ENCODE data around the gene P3H1. TPM values are rescaled to one million over a fixed set of nuclear protein-coding genes. Genes with fewer than 3 reads are reported as not detected.
"Not testable (repeated sequence)": the region's sequence is repeated elsewhere in the genome, so short reads cannot be mapped to it uniquely, and the experiment has no call there.

Gene P3H1
- total RNA-seq, 1 experiment from 2014 or later = 184 TPM

DNA sequence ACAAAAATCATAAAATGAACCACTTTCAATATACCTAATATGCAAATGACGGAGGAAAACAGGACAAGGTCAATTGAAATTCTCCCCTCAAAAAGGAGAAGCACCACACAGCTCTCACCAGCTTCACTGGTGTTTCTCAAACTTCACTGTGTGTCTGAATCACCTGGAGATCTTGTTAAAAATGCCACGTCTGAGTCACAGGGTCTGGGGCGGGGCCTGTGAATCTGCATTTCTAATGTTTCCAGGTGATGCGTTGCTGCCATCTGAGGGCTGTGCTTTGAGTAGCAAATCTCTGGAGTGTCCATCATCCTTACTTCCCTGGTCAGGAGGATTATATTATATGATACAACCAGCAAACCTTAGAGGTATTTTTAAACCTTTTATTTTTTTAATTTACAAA is 35.8 kb downstream of the P3H1 start:
- DNase-seq (ENCODE audit: low spot score) = peak; percentile 44

DNA sequence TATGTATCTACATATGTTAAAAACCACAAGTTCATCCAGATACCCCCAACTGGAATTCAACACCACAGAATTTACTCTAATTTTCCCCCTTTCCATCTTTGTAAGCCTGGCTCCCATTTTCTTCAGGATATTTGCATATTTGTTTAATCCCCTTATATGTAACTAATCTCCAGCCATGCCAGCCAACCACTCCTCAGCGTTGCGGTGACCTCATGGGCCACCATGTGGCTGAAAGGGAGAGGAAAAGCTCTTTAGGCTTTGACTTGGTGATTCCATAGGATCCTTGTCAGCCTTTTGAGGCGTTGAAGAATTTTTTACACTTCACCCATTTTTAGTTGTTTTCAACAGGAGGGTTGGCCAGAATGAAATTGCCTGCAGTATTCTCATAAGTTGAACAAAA is 36.8 kb downstream of the P3H1 start:
- peak; percentile 3 for DNase-seq (ENCODE audit: low spot score)

DNA sequence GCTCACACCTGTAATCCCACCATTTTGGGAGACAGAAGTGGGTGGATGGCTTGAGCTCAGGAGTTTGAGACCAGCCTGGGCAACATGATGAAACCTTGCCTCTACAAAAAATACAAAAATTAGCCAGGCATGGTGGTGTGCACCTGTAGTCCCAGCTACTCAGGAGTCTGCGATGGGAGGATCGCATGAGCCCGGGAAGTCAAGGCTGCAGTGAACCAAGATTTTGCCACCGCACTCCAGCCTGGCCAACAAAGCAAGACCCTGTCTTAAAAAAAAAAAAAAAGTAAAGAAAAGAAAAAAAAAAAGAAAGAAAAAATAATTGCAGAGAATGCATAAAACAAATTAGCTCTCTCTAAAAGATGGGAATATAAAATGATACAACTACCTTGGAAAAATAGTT is 41.0 kb downstream of the P3H1 start:
- not testable (repeated sequence) for DNase-seq (ENCODE audit: low spot score)

DNA sequence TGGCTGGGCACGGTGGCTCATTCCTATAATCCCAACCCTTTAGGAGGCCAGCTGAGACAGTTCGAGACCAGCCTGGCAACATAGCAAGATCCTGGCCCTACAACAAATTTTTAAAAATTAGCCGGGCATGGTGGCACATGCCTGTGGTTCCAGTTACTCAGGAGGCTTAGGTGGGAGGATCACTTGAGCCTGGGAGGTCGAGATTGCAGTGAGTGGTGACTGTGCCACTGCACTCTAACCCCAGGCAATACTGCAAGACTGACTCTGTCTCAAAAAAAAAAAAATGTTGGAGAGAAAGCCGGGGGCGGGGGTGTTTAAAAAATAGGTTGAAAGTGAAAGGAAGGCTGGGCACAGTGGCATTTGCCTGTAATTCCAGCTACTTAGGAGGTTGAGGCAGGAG is 43.3 kb downstream of the P3H1 start:
- DNase-seq (ENCODE audit: low spot score) = no peak

- DNase-seq (ENCODE audit: low spot score) = not testable (repeated sequence)
These were observed 44.4 kb downstream of the P3H1 start for GRCh38 chr1:42722403-42722802.

- no peak for DNase-seq (ENCODE audit: low spot score)
These were observed 44.9 kb downstream of the P3H1 start for GRCh38 chr1:42721926-42722325.

DNA sequence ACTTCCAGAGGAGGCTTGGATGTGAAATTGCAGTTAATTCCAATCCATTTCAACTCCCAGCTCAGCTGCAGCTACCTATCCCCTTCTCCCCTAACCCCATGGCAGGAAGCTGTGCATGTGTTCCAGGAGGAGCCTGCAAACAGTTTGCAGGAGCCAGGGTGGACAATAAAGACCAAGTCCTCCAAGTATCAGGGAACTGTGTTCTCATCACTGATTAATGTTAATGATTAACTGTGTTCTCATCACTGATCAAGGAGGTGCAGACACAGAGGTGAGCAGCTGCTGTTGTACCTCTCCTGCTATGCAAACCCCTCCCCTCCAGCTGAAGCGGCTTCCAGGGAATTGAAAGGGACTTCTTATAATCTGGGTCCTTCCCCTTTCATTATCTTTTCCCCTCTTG is 46.0 kb downstream of the P3H1 start:
- DNase-seq (ENCODE audit: low spot score) = no peak

DNA sequence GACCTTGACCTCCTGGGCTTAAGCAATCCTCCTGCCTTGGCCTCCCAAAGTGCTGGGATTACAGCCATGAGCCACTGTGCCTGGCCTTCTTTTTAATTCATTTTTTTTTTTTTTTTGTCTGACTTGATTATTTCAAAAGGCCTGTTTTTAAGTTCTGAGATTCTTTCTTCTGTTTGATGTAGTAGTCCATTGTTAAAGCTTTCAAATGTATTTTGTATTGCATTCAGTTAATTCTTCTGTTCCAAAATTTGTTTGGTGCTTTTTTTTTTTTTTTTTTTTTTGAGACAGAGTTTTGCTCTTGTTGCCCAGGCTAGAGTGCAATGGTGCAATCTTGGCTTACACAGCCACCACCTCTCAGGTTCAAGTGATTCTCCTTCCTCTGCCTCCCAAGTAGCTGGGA is 52.4 kb downstream of the P3H1 start:
- DNase-seq (ENCODE audit: low spot score) = not testable (repeated sequence)

- DNase-seq (ENCODE audit: low spot score) = no peak
These were observed 53.5 kb downstream of the P3H1 start for GRCh38 chr1:42713293-42713692.

GRCh38 chr1:42712808-42713207 is 54.0 kb downstream of the P3H1 start:
- DNase-seq (ENCODE audit: low spot score) = not testable (repeated sequence)

DNA sequence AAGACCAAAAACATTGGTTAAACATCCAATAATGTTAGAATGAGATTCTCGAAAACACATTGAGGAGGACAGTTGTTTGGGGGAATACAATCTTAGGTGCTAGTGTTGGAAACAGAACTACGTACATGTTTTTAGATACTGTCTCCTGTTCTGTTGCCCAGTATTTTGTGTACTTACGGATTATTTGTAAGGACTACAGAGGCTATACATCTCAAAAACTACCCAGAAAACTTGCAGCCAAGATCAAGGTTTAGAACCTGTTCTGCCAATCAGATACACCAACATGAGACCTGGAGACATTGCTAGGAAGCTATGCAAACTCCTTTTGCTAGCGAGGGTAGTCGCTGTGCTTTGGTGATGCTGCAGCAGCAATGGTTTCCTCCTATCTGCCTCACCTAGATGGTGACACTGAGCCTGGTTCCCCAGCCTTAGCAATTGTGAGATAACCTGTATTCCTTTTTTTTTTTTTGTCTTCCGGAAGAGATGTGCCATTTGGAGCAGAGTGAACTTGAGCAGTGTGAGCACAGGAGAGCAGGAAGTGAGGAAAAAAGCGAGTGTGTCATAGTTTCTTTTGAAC is 62.9 kb downstream of the P3H1 start:
- no peak for DNase-seq (ENCODE audit: low spot score)

- no peak for DNase-seq (ENCODE audit: low spot score)
These were observed 66.8 kb downstream of the P3H1 start for GRCh38 chr1:42700006-42700405.

DNA sequence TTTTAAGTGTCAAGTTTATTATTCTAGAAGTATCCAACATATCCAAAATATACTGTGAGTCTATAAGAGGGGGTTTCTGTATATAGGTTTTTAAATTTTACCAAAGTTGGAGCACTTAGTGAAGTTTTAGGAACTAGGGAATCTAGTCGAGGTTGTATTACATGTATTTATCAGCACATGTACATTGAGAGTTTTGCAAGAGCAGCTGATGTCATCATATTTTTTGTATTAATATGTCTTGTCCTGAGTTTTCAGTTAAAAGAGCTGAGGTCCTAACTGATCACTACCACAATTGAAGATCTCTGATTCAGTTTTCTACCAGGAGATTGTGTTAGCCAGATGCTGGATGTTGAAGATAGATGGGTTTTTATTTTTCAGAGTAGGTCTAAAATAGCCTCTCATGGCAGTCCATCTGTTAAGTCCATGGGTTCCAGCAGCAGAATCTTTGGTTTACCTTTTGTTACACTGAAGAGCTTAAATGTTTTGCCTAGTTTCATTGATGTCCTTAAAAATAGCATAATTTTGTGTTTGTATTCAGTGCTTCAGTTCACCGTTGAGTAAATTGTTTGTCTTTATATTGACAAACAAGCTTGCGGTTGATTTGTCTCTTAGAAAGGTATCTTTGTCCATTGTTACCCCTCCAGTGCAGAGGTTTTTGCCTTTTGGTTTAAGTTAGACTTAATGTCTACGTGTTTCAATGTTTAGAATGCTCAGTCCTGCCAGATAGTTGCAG is 68.6 kb downstream of the P3H1 start:
- no peak for DNase-seq (ENCODE audit: low spot score)

Other genes starting within 250 kb of the P3H1 start
- 142 and 206 TPM in 2 replicates for gene PPIH, start 108.6 kb downstream of the P3H1 start, total RNA-seq (2014; rRNA removed; shearing (Covaris generic))
- gene YBX1, start 84.6 kb downstream of the P3H1 start, total RNA-seq (2014; rRNA removed; shearing (Covaris generic)) = 1,356 and 1,447 TPM in 2 replicates
- not detected in 2 replicates for gene CLDN19, start 26.8 kb downstream of the P3H1 start, total RNA-seq (2014; rRNA removed; shearing (Covaris generic))
- 1.5 and 5.8 TPM in 2 replicates for gene C1orf50, start 221 bp upstream of the P3H1 start, total RNA-seq (2014; rRNA removed; shearing (Covaris generic))
- gene TMEM269, start 18.0 kb upstream of the P3H1 start, total RNA-seq (2014; rRNA removed; shearing (Covaris generic)) = 0.04 and 0.08 TPM in 2 replicates
- 13.0 and 21.2 TPM in 2 replicates for gene ERMAP, start 50.1 kb upstream of the P3H1 start, total RNA-seq (2014; rRNA removed; shearing (Covaris generic))
- 33.5 and 43.3 TPM in 2 replicates for gene SVBP, start 50.4 kb upstream of the P3H1 start, total RNA-seq (2014; rRNA removed; shearing (Covaris generic))
- gene ZNF691, start 79.6 kb upstream of the P3H1 start, total RNA-seq (2014; rRNA removed; shearing (Covaris generic)) = 16.3 and 17.7 TPM in 2 replicates
- gene SLC2A1, start 191.8 kb upstream of the P3H1 start, total RNA-seq (2014; rRNA removed; shearing (Covaris generic)) = 372 and 398 TPM in 2 replicates